Forelimb muscle (tissue), 1 donor: ENCODE results near the gene CD2AP. TPM values are rescaled to one million over a fixed set of nuclear protein-coding genes. Genes with fewer than 3 reads are reported as not detected.
A peak's percentile ranks its signal among the peaks of the same experiment; 100 is the strongest.
"Not testable (repeated sequence)": the region's sequence is repeated elsewhere in the genome, so short reads cannot be mapped to it uniquely, and the experiment has no call there.

Experiments
- DNase-seq: peaks from one replicate; pipeline ENCODE4 v3.0.0-alpha.2; 2013; ENCODE audit warnings: low read depth
- polyA plus RNA-seq: library from polyadenylated mRNA; unstranded; fragments of 120-200 nt; gene quantifications from one replicate; pipeline ENCODE4 v1.2.1, GENCODE V29; 2013; ENCODE audit not compliant: insufficient read length

CD2AP gene
- polyA plus RNA-seq, 1 donor, result 9.3 TPM

DNA sequence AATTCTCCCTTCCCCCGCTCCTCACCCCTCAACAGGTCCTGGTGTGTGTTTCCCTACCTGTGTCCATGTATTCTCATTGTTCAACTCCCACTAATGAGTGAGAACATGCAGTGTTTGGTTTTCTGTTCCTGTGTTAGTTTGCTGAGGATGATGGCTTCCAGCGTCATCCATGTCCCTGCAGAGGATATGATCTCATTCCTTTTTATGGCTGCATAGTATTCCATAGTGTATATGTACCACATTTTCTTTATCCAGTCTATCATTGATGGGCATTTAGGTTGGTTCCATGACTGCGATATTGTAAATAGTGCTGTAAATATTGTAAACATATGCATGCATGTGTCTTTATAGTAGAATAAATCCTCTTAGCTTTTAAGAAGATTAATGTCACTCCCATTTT lies 89.0 kb downstream of the CD2AP start:
- DNase-seq, result not testable (repeated sequence)

DNA sequence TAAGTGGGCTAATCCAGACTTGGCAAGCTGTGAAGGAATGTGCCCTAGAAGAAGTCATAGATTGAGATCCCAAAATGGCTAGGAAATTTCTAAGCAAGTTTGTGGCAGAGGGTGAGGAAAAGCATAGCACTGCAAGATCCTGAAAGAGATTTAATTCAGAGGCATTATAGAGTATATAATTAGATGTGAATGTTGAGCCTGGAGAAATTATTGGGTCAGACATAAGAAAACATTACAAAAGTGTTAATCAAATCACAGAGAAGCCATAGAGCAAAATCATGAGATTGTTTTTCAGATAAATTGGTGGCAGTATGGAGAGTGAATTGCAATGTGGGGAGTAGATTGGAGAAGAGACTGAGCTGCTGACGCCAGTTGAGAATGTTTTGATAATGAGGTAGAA lies 90.0 kb downstream of the CD2AP start:
- no peak for DNase-seq

- DNase-seq, result no peak
Observed at GRCh38 chr6:47571488-47571887, 93.9 kb downstream of the CD2AP start.

- DNase-seq, result no peak
Observed at GRCh38 chr6:47573109-47573508, 95.5 kb downstream of the CD2AP start.

DNA sequence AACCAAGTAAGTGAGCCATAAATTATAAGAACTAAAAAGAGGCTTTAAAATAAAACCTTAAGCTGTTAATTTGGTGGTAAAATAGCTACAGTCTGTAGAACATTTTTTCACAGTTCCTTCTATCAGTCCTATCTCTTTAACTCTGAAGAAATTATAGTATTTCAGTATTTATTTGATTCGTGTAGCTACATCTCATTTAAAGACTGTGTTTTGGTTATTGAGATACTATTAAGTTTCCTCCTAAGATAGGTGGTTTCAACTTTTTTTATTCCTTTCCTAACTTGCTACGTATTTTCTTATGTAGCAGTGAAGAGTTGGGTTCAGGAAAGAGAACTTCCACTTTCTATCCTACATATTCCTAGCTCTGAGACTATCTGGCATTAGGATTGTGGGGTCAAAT lies 97.2 kb downstream of the CD2AP start:
- no peak for DNase-seq

GRCh38 chr6:47579040-47579439 lies 101.5 kb downstream of the CD2AP start:
- no peak for DNase-seq

DNA sequence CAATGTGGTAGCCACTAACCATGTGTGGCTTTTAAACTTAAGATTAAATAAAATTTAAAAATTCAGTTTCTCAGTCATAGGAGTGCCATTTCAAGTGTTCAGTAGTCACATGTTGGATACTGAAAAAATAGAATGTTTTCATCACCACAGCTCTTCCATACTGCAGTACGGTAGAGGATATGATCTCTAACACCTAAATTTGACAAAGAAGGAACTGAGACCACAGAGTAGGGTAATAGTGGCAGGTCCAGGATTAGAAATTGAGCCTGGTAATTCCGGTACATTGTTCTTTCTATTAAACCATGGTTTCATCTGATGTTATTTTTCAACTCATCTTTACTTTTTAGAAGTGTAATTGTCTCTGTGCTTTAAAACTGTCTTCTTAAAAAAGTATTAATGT lies 104.0 kb downstream of the CD2AP start:
- no peak for DNase-seq

DNA sequence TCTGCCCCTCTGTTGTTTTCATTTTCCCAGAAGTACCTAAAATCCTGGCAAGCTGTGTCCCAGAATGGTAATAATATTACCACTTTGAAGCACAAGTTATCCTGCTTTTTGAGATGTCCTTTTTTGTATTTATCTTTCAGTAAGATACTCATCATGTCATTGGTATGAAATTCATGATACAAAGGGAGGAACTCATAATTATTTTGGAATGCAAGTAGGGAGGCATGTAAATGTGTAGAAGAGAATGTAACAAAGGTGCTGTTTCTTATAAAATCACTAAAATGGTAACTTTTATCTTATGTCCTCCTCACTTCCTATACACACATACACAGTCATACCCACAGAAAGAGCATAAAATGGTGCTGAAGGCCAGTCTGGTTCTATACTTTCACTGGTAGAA lies 109.9 kb downstream of the CD2AP start:
- no peak for DNase-seq

DNA sequence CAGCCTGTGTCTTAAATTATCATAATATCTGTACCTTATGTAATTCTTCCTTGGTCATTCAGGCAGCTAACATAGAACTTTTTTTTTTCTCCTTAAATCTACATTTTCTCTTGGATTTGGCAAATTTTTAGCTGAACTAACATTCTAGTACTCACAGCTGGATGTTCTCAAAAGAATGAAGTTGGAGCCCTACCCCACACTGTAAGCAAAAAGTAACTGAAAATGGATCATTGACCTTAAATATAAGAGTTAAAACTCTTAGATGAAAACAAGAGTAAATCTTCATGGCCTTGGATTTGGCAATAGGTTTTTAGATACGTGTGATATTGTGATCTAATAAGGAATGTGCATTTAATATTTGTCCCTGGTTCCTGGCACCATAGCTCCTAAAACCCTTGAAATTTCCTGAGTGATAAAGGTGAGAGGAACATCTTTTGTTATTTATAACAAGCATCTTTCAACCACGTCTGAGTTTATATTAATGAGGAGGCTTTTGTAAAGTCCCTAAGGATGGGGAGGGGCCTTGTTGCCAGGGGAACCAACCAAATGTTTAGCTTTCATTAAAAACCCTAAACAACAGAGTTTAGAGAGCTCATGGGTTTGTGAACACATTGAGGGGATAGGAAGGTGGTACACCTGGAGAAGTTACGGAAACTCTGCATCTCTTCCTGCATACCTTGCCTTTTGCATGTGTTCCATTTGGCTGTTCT lies 114.7 kb downstream of the CD2AP start:
- no peak for DNase-seq

DNA sequence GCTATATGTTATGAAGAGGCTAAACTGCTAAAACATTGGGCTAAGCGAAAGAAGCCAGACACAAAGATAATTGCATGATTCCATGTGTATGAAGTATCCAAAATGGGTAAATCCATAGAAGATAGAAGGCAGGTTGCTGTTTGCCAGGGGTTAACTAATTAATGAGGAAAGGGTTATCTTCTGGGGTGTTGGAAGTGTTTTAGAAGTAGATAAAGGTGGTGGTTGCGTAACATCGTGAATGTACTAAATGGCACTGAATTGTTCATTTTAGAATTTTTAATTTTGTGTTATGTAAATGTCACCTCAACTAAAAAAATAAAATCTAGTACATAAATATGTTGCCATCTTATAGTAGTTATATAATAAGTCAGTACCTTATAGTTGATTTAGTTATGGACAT lies 116.4 kb downstream of the CD2AP start:
- DNase-seq, result no peak

DNA sequence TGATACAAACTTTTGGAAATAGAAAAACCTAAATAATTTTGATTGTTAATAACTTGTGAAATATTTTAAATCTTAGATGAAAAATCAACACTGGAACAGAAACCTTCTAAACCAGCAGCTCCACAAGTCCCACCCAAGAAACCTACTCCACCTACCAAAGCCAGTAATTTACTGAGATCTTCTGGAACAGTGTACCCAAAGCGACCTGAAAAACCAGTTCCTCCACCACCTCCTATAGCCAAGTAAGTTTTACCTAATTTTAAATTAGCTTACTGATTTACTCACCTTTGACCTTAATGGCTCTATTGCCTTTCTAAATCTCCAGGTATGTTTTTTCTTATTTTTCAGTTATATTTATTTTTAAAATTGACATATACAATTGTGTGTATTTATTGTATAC lies 118.2 kb downstream of the CD2AP start:
- DNase-seq, result no peak

DNA sequence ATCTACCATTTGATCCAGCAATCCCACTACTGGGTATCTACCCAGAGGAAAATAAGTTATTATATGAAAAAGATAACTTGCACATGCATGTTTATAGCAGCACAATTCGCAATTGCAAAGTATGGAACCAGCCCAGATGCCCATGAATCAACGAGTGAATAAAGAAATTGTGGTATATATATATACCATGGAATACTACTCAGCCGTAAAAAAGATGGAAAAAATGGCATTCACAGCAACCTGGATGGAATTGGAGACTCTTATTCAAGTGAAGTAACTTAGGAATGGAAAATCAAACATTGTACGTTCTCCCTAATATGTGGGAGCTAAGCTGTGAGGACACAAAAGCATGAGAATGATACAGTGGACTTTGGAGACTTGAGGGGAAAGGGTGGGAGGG lies 120.8 kb downstream of the CD2AP start:
- DNase-seq, result no peak

GRCh38 chr6:47599512-47599911 lies 121.9 kb downstream of the CD2AP start:
- DNase-seq, result no peak

GRCh38 chr6:47603227-47603626 lies 125.6 kb downstream of the CD2AP start:
- no peak for DNase-seq

GRCh38 chr6:47603995-47604394 lies 126.4 kb downstream of the CD2AP start:
- no peak for DNase-seq

- DNase-seq, result no peak
Observed at GRCh38 chr6:47621838-47622449, 144.4 kb downstream of the CD2AP start.

GRCh38 chr6:47626782-47627181 lies 149.2 kb downstream of the CD2AP start:
- DNase-seq, result no peak

DNA sequence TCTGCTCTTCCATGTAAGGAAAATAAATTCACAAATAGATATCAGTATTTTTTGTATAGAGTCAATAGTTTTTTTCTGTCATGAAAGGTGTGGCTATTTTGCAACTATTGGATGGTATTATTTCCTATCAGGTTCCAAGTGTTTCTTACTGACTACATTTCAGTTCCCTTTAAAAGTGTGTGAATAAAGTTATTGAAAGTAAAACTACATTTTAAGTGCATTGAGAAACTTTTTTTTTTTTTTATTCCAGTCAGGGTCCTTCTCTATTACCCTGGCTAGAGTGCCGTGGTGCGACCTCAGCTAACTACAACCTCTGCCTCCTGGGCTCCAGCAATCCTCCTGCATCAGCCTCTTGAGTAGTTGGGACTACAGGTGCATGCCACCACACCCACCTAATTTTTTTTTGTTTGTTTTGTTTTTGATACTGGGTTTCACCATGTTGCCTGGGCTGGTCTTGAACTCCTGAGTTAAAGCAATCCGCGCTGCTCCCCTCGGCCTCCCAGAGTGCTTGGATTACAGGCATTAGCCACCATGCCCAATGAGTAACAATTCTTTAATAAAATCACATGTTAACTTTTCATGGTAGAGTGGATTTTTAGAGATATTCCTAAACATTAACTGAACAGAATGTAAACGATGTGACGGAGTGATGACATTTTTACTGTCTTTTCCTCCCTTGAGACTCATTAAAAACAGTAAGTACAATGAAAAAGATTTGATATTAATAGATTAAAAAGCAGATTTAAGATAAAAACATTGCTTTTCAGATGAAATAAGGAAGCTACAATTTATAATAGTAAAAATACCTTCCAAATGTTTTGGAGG lies 151.1 kb downstream of the CD2AP start:
- no peak for DNase-seq

- DNase-seq, result no peak
Observed at GRCh38 chr6:47629954-47630353, 152.4 kb downstream of the CD2AP start.

DNA sequence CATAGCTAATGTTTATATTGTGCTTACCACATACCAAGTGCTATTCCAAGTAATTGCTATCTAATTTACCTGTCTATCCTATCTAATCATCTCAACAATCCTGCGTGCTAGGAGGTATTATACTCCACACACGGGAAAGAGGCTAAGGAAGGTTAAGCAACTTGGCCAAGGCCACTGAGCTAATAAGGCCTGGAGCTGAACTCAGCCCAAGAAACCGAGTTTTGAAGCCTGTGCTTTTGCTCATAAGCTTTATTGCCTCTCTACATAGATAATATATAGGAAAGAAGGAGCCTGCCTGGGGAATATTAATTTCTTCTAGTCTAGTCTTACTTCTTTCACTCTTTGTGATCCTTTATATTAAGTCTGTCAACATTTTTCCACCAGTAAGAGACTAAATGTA lies 153.0 kb downstream of the CD2AP start:
- no peak for DNase-seq

DNA sequence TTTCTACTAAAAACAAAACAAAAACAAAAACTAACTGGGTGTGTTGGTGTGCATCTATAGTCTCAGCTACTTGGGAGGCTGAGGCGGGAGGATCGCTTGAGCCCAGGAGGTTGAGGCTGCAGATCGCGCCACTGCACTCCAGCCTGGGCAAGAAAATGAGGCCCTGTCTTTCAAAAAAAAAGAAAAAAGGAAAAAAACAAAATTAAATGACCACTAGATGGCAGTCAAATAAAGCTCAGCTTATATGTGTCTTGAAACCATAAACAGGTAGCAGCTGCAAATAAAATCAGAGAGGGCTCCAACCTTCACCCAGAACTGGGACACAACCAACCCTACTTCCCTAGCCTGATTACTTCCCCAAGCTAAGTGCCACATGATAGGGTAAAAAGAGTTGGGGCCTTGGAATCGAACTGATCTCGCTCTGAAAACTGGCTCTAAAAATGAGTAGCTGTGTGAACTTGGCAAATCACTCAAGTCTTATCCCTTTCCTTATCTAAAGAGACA lies 153.7 kb downstream of the CD2AP start:
- DNase-seq, result peak; percentile 14

DNA sequence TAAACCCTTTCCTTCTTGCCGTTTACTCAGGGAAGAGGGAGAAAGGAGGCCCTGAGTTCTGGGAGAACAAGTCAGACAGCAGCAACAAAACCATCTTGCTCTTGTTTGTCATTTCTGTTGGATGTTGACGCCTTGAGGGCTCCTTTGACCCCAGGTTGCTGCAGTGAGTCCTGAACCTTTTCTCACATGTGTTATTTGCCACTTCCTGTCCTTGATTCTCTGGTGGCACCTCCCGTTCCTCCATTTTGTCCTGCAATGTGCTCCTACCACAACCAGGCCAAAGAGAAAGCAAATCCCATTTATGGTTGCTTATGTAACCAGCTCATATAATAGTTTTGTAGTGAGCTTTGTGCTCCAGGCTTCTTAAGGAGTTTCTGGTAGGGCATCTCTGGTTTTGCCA lies 154.2 kb downstream of the CD2AP start:
- DNase-seq, result no peak

GRCh38 chr6:47633141-47633540 lies 155.6 kb downstream of the CD2AP start:
- no peak for DNase-seq
